Activated CD8-positive, alpha-beta memory T cell treated with anti-CD3 and anti-CD28 coated beads, Interleukin-2, amount 50 U/mL, for 48 hours (primary cell): ENCODE data around the gene FBRSL1.
"Not testable (repeated sequence)": the region's sequence is repeated elsewhere in the genome, so short reads cannot be mapped to it uniquely, and the experiment has no call there.

Experiments used
- DNase-seq: peaks from one replicate; pipeline ENCODE4 v3.0.0-alpha.2; 2020

FBRSL1 gene

GRCh38 chr12:132489602-132490266 is at the start of gene FBRSL1:
TSS of gene FBRSL1 (plus strand) at chr12:132490151.
- peak; percentile 95 for DNase-seq

GRCh38 chr12:132440420-132440819 is 49.5 kb upstream of the FBRSL1 start:
- not testable (repeated sequence) for DNase-seq

- no peak for DNase-seq
These were observed 47.8 kb upstream of the FBRSL1 start for GRCh38 chr12:132441871-132442863.

GRCh38 chr12:132443091-132443490 is 46.9 kb upstream of the FBRSL1 start:
- DNase-seq, result no peak

GRCh38 chr12:132444283-132444682 is 45.7 kb upstream of the FBRSL1 start:
- DNase-seq, result no peak

GRCh38 chr12:132444957-132445883 is 44.7 kb upstream of the FBRSL1 start:
- DNase-seq, result peak; percentile 86

GRCh38 chr12:132445884-132446632 is 43.9 kb upstream of the FBRSL1 start:
- DNase-seq, result no peak

GRCh38 chr12:132446633-132447326 is 43.2 kb upstream of the FBRSL1 start:
- no peak for DNase-seq

- DNase-seq, result no peak
These were observed 42.6 kb upstream of the FBRSL1 start for GRCh38 chr12:132447327-132447720.

- no peak for DNase-seq
These were observed 42.1 kb upstream of the FBRSL1 start for GRCh38 chr12:132447731-132448462.

GRCh38 chr12:132448463-132448820 is 41.5 kb upstream of the FBRSL1 start:
- DNase-seq, result no peak

GRCh38 chr12:132449565-132450417 is 40.2 kb upstream of the FBRSL1 start:
- no peak for DNase-seq

GRCh38 chr12:132450418-132451171 is 39.4 kb upstream of the FBRSL1 start:
- DNase-seq, result no peak

GRCh38 chr12:132451172-132451835 is 38.6 kb upstream of the FBRSL1 start:
- no peak for DNase-seq

GRCh38 chr12:132451836-132452195 is 38.1 kb upstream of the FBRSL1 start:
- DNase-seq, result no peak

- no peak for DNase-seq
These were observed 37.2 kb upstream of the FBRSL1 start for GRCh38 chr12:132452596-132453350.

- no peak for DNase-seq
These were observed 36.4 kb upstream of the FBRSL1 start for GRCh38 chr12:132453361-132454192.
